A204.1 (cell line): ENCODE measurements around the gene ST7L.
"Not testable (repeated sequence)": the region's sequence is repeated elsewhere in the genome, so short reads cannot be mapped to it uniquely, and the experiment has no call there.

Experiments used
- FAIRE-seq: peaks from 2 replicates; lab custom pipeline; 2012; peaks lifted over from hg19 to GRCh38; lab: Jason Lieb, UNC

ST7L gene, protein sequence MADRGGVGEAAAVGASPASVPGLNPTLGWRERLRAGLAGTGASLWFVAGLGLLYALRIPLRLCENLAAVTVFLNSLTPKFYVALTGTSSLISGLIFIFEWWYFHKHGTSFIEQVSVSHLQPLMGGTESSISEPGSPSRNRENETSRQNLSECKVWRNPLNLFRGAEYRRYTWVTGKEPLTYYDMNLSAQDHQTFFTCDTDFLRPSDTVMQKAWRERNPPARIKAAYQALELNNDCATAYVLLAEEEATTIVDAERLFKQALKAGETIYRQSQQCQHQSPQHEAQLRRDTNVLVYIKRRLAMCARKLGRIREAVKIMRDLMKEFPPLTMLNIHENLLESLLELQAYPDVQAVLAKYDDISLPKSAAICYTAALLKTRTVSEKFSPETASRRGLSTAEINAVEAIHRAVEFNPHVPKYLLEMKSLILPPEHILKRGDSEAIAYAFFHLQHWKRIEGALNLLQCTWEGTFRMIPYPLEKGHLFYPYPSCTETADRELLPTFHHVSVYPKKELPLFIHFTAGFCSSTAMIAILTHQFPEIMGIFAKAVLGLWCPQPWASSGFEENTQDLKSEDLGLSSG

DNA sequence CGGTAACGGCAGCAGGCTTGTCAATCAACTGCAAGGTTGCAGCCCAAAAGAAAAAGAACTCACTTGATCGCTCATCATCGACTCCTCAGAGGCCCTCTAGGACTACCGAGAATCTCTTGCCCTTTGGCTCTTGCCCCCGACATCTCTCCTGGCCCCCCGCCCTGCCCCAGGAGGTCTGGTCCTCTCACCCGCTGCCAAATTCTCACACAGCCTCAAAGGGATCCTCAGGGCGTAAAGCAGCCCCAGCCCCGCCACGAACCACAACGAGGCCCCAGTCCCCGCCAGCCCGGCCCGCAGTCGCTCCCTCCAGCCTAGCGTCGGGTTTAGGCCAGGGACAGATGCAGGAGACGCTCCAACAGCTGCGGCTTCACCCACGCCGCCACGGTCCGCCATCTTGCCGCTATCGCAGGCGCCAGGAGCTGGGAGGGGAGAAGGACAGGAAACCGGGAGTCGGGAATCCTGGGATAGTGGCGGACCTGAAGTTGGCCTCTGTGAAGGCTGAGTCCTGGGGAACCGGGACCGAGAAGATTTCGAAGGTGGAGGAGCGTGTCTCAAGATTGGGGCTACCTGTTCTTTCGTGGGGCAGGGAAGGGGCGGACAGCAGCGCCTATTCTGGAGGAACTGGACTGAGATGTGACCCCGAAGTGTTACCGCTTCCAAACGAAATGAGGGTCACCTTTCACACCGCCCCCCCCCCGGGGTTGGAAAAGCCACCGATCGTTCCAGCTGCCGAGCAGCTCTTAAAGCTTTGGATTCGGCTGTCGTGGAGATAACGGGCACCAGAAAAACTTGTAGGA lies at the start of gene ST7L:
TSS of gene ST7L (minus strand) at position 421 of the 797 bp plus-strand sequence. CDS start at position 393, 28 bp downstream.
- FAIRE-seq, result no peak

DNA sequence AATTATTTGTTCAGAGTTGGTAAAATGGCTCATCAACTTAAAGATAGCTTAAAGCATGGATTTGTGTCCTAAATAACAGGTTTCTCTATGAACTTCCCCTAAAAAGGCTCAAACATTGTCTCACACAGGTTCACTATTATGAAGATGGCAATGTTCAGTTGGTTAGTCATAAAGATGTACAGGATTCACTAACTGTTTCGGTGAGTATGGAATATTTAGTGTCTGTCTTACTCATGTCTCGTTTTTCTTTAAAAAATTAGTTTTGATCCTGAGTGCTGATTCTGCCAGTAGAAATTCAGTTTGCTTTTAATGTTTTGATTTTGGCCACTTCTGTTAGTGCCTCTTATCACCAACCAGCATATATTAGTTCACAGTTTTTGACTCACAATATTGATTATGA lies 48.0 kb upstream of the ST7L start:
- FAIRE-seq, result no peak

DNA sequence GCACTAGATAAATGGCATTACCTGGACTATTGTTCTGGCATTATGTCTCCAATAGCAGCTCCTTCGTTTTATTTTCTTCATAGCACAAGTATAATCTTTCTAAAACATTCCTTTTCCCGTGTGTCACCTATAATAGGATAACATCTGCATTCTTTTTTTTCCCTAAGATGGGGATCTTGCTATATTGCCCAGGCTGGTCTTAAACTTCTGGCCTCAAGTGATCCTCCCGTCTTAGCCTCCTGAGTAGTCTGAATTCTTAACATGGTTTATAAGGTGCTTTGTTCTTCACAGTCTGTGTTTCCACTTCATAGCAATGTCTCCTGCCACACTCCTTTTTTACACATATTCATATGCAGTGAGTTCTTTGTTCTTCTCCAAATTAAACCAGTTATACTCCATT lies 46.9 kb upstream of the ST7L start:
- FAIRE-seq, result no peak

DNA sequence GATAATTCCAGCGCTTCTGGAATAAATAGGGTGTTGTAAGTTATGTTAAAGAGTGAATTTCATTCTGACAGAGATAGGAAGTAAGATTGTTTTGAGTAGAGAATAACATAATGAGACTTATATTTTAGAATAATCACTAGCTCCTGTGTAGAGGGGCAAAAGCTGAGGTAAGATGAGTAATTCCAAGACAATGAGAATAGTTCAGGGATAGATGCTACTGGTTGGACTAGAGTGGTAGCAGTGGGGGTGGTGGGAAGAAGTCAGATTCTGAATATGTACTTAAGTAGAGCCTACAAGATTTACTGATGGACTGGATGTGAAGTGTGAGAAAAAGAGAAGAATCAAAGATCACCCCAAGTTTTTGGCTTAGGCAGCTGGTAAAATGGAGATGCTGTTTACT lies 32.3 kb upstream of the ST7L start:
- FAIRE-seq, result no peak

DNA sequence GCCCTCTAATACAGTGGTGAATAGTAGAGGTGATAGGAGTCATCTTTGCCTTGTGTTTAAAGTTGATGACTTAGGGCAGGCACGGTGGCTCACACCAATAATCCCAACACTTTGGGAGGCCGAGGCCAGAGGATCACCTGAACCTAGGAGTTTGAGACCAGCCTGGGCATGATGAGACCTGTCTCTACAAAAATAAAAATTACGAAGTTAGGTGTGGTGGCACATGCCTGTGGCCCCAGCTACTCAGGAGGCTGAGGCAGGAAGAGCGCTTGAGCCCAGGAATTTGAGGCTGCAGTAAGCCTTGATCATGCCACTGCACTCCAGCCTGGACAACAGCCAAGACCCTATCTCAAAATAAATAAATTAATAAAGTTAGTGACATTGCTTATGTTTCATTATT lies 27.3 kb upstream of the ST7L start:
- FAIRE-seq, result no peak

DNA sequence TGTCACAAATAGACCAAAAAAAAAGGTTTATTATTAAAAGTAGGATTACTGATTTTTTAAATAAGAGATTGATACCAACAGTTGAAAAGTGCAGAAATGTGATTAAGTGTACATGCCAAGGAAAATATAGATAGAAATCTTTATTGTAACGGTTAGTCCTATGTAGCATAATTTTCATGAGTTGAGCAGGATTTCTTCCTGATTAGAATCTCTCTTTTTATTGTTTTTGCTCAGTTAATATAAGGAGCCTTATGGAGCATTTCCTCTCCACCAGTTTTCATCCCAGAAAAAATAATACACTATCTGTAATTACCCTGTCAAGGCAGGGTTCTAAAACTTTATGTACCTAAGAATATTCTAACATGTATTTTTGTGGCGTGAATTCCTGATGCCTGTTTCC lies 24.1 kb upstream of the ST7L start:
- no peak for FAIRE-seq

DNA sequence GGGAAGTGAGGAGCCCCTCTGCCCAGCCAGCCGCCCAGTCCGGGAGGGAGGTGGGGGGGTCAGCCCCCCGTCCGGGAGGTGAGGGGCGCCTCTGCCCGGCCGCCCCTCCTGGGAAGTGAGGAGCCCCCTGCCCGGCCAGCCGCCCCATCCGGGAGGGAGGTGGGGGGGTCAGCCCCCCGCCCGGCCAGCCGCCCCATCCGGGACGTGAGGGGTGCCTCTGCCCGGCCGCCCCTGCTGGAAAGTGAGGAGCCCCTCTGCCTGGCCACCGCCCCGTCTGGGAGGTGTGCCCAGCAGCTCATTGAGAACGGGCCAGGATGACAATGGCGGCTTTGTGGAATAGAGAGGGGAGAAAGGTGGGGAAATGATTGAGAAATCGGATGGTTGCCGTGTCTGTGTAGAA lies 21.5 kb upstream of the ST7L start:
- not testable (repeated sequence) for FAIRE-seq

DNA sequence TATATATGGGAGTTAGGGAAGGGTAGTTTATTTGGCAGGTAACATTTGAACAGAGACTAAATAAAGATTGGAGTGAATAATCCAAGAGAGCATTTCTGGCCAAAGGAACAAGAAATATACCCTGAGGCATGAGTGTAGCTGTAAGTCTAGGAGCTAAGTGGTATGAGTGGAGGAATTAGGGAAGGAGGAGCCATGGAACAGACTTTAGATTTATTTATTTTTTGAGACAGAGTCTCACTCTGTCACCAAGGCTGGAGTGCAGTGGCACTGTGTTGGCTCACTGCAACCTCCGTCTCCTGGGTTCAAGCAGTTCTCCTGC lies 19.1 kb upstream of the ST7L start:
- FAIRE-seq, result no peak

DNA sequence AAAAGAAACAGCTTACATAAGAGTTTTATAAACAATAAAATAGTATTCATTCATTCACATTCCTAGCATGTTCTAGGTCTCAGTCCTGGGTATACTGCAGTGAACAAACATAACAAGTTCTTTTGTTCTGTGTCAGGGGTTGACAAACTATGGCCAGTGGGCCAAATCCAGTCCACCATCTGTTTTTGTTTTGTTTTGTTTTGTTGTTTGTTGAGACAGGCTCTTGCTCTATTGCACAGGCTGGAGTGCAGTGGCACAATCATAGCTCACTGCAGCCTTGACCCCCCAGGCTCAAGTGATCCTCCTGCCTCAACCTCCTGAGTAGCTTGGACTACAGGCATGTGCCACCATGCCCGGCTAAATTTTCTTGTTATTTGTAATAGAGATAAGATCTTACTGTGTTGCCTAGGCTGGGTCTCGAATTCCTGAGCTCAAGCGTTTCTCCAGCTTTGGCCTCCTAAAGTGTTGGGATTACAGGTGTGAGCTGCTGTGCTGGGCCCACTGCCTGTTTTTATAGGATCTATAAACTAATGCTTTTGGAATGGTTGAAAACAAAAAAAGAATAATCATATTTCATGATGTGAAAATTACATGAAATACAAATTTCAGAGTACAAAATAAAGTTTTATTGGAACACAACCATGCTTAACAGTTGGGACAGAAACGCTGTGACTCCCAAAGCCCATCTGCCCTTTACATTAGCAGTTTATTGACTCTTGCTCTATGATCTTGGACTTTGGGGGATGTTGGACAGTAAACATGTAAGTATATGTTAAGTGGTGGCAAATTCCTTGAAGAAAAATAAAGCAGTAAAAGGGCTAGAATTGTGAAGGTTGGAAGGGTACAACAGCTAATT lies 18.5 kb upstream of the ST7L start:
- no peak for FAIRE-seq

DNA sequence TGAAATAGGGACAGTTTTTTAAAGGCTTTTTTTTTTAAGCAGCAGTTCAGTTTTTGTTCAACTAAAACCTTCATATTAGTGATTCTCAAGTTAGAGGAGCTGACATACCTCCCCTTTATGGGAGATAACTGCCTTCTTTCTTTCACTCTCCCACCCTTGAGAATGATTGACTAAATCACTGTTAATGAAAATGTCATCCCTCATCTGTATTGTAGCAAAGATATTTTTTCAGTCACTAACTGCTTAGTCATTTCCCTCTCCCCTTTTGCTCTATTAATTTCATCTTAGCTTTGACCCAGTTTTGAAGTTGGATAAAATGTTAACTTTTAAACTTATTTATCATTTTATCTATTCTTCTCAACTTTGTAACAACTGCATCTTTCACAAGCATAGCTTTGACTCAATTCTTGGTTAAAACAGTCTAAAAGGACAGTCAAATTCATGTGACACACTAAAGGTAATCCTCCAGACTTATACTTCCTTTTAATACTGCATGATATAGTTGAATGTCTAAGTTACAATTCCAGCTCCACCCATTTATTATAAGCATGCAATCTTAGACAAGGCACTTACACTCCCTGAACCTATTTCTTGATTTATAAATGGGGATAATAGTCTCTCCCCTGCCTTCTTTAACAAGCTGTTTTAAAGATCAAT lies 17.8 kb upstream of the ST7L start:
- no peak for FAIRE-seq

DNA sequence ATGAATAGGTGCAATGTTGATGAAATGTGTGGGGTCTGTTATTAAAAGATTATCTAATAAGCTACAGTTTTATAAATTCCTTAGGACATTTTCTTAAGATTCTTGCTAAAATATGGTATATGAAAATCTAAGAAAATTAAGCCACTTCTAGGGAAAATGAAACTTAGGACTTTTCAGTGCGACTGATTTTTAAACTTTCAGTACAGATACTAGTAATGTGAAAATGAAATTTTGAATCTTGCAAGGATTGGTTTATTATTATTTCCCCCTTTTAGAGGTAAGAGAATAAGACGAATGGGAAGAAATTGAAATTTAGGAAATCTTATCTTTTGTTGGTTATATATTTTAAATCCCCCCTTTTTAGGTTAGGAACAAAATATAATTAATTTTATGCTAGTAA lies 17.1 kb upstream of the ST7L start:
- no peak for FAIRE-seq

DNA sequence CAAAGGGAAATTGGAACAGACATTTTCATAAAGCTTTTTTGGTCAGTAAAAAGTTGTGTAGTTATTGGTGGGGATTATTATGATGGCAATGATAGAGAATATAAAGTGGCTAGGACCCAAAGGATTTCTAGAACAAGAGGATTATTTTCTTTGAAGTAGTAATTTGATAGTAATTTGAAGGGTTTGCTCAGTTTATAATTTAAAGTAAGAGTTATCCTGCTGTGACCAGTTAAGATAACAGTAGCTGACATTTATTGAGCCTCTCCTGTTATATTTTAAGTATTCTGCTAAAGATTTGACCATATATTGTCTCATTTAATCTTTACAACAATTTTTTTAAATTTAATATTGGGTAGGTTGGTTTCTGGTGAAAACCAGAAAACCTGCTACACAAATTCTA lies 15.4 kb upstream of the ST7L start:
- FAIRE-seq, result no peak

DNA sequence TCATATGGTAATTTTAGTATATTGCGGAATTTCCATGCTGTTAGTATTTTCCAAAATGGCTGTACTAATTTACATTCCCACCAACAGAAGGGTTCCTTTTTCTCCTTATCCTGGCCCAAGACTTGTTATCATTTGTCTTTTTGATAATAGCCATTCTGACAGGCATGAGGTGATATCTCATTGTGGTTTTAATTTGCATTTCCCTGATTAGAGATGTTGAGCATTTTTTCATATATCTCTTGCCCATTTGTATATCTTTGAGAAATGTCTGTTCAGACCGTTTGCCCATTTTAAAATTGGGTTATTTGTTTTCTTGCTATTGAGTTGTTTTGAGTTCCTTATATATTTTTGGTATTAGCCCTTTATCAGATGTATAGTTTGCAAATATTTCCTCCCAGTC lies 14.7 kb upstream of the ST7L start:
- no peak for FAIRE-seq

DNA sequence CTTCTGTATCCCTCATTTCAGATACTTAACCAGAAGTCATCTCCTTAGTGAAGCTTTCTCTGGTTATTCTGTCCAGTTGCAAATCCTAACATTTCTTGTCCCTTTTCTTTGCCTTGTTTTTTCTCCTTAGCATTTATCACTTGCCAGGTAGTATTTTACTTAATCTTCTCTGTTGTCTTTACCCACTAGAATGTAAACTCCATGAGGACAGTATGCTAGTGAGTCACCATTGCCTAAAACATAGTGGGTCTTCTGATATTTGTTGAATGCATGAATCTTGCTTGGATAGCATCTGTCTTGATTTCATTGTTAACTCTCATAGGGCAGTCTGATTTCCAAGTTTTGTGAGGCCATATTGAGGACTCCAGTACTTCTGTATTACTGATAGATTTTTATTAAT lies 10.3 kb upstream of the ST7L start:
- no peak for FAIRE-seq

DNA sequence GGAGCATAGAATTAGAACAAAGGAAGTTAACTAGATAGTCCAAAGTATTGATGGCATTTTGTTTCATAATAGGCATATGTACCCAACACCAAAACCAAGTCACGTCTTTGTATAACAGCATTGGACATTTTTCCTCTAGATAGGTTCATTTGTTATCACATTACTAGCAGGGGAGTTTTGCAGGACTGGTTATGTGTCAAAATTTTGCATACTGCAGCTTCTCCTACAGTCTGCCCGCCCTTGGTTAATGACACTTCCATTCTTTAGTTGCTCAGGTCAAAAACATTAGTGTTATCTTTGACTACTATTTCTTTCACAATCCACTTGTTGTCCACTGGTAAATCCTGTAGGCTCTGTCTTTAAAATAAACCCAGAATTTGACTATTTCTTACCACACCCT lies 9.6 kb upstream of the ST7L start:
- FAIRE-seq, result no peak

DNA sequence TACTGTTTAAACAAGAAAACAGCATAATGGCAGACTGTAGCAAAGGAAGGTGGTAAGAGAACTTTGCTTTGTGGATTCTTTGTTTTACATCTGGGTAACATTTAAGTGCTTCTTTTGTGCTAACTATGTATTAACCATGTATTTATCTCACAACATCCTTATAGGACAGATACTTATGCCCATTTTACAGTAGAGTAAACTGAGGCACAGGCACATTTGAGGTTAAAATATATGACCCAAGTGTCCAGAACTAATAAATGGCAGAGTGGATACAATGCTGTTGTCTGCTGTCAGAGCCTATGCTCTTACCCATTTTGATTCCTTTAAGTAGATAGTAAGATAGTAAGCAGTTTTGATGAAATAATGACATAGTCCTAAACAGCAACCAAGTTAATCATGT lies 7.9 kb upstream of the ST7L start:
- FAIRE-seq, result no peak

DNA sequence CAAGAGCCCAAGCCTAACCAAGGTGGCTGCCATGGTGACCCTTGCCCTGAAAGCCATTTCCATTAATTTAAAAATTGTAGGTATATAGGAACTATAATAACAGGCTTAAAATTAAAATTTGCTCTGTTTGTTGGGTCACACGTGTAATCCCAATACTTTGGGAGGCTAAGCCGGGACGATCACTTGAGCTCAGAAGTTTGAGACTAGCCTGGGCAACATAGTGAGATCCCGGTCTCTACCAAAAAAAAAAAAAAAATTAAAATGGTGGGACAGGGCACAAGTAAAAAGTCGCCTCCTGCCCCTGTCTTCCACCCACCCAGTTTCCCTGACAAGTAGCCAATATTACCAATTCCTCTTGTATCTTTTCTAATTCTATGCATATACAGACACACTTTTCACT lies 7.3 kb upstream of the ST7L start:
- no peak for FAIRE-seq

DNA sequence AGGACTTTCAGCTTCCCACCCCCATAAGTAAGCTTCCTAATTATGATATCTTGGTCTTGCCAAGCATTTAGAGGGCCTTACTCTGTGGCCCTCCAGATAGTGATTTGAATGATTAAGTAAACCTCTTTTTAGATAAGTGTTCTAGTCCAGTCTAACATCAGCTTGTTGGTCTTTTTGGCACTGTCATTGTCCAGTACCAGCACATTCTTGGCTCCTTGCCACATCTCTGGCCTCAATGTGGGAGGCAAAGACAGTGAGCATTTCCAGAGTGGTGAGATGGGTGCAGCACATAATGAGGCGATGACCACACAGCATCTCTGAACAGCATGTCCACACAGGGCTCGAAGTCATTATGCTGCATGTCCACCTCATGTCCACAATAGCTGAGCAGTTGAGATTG lies 6.8 kb upstream of the ST7L start:
- FAIRE-seq, result no peak

DNA sequence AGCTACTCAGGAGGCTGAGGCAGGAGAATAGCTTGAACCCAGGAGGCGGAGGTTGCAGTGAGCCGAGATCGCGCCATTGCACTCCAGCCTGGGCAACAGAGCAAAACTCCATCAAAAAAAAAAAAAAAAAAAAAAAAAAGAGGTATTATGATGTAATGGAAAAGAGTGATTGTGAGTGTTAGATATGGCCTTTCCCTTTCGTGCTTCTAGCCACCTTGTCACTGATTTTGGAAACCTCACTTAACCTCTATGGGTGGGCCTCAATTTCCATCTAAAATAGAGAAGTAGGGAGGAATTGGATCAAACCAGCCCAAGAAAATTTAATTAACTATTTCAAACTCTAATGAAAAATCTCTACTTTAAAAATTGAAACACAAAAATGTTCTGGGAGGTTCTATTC lies 5.6 kb upstream of the ST7L start:
- not testable (repeated sequence) for FAIRE-seq

DNA sequence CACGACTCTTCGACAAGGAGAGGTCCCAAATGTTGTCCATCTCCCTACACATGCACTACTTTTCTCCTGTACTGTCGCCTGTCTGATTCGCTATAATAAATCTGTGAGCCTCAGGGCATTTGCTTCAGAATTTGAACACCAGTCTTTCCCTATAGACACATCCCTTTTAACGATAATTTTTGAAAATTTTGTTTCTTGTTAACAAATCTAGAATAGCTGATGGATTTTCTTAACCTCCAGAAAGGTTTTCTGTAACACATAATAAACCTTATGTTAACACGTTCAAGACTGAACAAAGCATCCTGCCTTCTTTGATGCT lies 1.4 kb upstream of the ST7L start:
- no peak for FAIRE-seq

DNA sequence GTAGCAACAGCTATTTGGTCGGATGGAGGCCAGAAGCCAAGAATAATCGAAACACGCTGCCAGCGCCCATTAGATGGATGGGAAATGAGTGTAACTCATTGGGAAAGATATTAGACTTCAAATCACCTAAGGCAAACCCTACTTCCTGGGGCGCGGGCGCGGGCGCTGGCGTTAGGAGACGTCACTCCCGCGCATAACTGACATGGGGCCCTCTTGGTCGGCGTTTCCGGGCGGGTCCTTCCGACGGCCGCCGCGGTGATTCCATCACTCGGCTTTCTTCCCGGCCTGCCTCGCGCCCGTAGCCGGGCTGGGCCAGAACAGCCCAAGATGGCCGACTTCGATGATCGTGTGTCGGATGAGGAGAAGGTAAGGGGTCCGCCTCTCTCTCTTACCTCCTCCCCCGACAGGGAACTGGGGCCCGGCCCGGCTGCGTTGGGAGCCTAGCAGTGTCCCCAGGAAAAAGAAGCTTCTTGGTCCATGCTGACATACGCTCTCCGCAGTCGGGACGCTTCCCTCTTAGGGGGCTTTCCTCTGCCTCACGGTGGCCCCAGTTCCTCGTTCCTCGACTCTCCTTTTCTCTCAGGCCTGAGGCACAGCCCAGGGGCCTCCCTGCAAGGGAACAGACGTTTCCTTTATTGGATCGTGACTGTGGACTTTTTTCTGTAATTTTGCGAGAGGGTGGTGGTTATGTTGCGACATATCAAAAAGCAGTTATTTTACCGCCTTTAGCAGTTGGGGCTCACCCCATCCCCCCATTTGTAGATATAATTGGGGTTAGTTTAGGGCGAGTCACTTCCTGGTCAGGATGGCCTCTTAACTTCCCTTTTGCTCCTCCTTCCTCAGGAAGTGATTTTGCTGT lies 806 bp upstream of the ST7L start, which contains the start of gene CAPZA1:
TSS of gene CAPZA1 (plus strand) at position 315 of the 859 bp plus-strand sequence. CDS start at position 328, 13 bp downstream.
- FAIRE-seq, result peak; percentile 68
